Coronary artery (tissue), 2 donors: ENCODE results near the gene KCNH3.

Experiments
- DNase-seq: peaks from one replicate; pipeline ENCODE4 v3.0.0-alpha.2; 2017; ENCODE audit warnings: low spot score
- H3K27ac ChIP-seq, 2 donors: fragments of 200-600 bp; sonication (generic); one replicate each; pipeline ENCODE4 v1.5.1; 2016 to 2019
- H3K4me3 ChIP-seq: fragments of 200-600 bp; sonication (generic); 2 replicates; pipeline ENCODE4 v1.5.1; 2016; ENCODE audit warnings: mild to moderate bottlenecking, moderate library complexity
- TF ChIP-seq, protein P1 (sequence below): fragments of 200-600 bp; sonication (generic); IDR thresholded peaks from one replicate; pipeline ENCODE4 v1.5.1; 2019; ENCODE audit warnings: antibody characterized with exemption

The KCNH3 gene

GRCh38 chr12:49547090-49547690, 8.4 kb downstream of the KCNH3 start:
- TF ChIP-seq, protein P1, sequence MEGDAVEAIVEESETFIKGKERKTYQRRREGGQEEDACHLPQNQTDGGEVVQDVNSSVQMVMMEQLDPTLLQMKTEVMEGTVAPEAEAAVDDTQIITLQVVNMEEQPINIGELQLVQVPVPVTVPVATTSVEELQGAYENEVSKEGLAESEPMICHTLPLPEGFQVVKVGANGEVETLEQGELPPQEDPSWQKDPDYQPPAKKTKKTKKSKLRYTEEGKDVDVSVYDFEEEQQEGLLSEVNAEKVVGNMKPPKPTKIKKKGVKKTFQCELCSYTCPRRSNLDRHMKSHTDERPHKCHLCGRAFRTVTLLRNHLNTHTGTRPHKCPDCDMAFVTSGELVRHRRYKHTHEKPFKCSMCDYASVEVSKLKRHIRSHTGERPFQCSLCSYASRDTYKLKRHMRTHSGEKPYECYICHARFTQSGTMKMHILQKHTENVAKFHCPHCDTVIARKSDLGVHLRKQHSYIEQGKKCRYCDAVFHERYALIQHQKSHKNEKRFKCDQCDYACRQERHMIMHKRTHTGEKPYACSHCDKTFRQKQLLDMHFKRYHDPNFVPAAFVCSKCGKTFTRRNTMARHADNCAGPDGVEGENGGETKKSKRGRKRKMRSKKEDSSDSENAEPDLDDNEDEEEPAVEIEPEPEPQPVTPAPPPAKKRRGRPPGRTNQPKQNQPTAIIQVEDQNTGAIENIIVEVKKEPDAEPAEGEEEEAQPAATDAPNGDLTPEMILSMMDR: no peak
- no peak for DNase-seq
- H3K4me3 ChIP-seq: no peak overlapping the region
- no peak overlapping the region for H3K27ac ChIP-seq

- H3K4me3 ChIP-seq: peak overlapping the region; percentile 68
- DNase-seq: no peak
- H3K27ac ChIP-seq: no peak overlapping the region
- TF ChIP-seq, protein P1: no peak
Observed at GRCh38 chr12:49548481-49548821, 9.6 kb downstream of the KCNH3 start.

GRCh38 chr12:49548822-49549648, 10.2 kb downstream of the KCNH3 start:
- no peak overlapping the region for H3K27ac ChIP-seq
- DNase-seq: no peak
- TF ChIP-seq, protein P1: peak; percentile 45
- H3K4me3 ChIP-seq: peak overlapping the region; percentile 68

DNA sequence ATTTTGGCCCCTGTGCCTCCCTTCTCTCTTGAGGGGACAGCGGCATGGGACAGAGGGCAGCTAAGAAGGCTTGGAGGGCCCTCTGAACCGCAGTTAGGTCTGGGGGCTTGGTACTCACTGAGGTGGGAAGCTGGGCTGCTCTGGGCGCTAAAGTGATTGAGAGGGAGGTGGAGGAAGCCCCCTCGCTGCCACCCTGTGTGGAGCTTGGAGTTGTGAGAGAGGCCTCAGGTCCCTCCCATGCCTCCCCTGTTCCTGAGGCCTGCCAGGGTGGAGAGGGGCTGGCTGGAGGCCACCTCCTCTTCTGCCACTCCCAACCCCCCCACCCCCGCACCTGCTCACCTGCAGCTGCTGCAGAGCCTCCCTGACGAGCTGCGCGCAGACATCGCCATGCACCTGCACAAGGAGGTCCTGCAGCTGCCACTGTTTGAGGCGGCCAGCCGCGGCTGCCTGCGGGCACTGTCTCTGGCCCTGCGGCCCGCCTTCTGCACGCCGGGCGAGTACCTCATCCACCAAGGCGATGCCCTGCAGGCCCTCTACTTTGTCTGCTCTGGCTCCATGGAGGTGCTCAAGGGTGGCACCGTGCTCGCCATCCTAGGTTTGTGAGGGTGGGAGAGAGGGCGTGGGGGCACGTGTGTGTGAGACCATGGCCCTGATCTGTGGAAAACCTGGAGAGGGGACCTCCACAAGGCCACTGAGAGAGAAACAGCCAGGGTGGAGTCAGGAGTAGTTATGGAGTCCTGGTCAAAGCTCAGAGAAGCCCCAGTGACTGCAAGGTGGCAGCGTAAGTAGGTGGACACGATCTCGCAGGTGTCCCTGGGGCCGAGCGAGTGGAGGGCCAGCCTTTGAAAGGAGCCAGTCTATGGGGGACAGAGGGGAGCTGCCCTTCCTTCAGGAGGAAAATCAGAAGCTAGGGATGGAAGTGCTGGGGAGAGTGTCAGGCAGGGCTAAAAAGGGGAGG, 11.2 kb downstream of the KCNH3 start:
- H3K4me3 ChIP-seq: no peak overlapping the region
- DNase-seq: no peak
- TF ChIP-seq, protein P1: no peak
- no peak overlapping the region for H3K27ac ChIP-seq

- TF ChIP-seq, protein P1: no peak
- no peak overlapping the region for H3K27ac ChIP-seq
- H3K4me3 ChIP-seq: no peak overlapping the region
- no peak for DNase-seq
Observed at GRCh38 chr12:49550693-49551252, 11.9 kb downstream of the KCNH3 start.

DNA sequence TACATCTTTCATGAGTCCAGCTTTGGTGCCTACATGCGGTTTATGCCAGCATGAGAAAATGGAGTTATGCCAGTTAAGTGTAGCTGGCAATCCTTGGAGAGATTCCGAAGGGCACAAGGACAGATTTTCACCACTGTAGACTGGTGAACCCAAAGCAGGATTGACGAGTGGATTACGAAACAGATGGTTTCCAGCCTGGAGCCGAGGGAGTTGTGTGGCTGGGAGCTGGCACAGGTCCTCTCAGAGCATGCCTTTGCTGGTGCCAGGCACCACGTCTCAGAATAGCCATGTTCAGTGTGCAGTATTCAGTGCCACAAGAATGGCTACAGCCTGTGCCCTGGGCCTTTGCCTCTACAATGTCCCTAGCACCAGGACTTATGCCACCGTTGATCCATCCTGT, 13.2 kb downstream of the KCNH3 start:
- peak overlapping the region in 1 of 2 donors; percentile 20 for H3K27ac ChIP-seq
- H3K4me3 ChIP-seq: no peak overlapping the region
- TF ChIP-seq, protein P1: no peak
- peak; percentile 84 for DNase-seq
